ENCODE measurements around the gene IFTAP.

Gene IFTAP

DNA sequence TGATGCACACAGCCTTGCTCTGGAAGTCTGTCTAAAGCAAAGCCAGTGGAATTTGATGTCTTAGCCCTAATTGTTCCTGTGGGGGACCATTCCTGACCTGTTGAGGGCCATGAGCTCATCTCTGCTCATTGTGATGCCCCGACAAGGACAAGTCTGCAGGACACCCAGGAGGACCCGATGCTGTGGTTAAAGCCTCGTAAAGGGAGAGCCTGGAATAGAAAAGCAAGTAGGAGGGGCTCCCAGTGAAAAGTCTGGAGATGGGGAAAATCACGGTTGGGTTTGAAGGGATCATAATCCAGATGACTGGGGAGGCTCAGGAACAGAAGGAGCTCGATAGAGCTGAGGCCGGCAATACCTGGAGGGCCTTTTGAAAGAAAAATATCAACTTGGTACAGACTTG lies 102.2 kb downstream of the IFTAP start:
- DNase-seq (ENCODE audit: insufficient read length, low spot score) (no peak), FAIRE-seq (no peak)
- no peak for TF ChIP-seq POU2F2 (IDR thresholded peaks at IDR 0.05; ENCODE audit: low read depth, low read length)
- TF ChIP-seq PAX5 (IDR thresholded peaks at IDR 0.05; ENCODE audit: insufficient read depth, low read length, severe bottlenecking) = no peak
- TF ChIP-seq SPI1 (IDR thresholded peaks at IDR 0.05; ENCODE audit: low read depth, low read length) = no peak
- TF ChIP-seq POLR2AphosphoS5 (IDR thresholded peaks at IDR 0.05; ENCODE audit: low read depth, low read length) = no peak
- TF ChIP-seq POLR2A (IDR thresholded peaks at IDR 0.05; ENCODE audit: low read depth, low read length) = no peak
- no peak for TF ChIP-seq TAF1 (IDR thresholded peaks at IDR 0.05; ENCODE audit: low read depth, low read length)

DNA sequence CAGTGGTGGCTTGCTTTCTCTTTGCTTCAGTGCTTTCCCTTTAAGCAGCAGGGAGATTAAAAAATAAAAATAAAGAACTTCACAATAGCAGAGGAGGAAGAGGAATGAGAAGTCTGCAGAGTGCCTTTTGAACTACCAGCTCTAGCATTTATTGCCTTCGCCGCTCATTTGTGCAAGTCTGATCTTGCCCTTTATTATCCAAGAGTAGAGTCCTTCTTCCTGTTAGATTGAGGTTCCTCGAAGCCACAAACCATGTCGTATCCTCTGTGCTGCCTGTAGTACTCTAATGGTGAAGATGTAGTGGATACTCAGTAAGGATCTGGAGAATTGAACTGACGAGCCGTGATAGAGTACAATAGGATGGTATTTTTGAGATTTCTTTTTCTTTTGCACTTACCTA lies 105.0 kb downstream of the IFTAP start:
- TF ChIP-seq POU2F2 (IDR thresholded peaks at IDR 0.05; ENCODE audit: low read depth, low read length) = no peak
- no peak for TF ChIP-seq SPI1 (IDR thresholded peaks at IDR 0.05; ENCODE audit: low read depth, low read length)
- TF ChIP-seq TAF1 (IDR thresholded peaks at IDR 0.05; ENCODE audit: low read depth, low read length) = no peak
- no peak for TF ChIP-seq PAX5 (IDR thresholded peaks at IDR 0.05; ENCODE audit: insufficient read depth, low read length, severe bottlenecking)
- no peak for TF ChIP-seq POLR2A (IDR thresholded peaks at IDR 0.05; ENCODE audit: low read depth, low read length)
- no peak for TF ChIP-seq POLR2AphosphoS5 (IDR thresholded peaks at IDR 0.05; ENCODE audit: low read depth, low read length)
- FAIRE-seq (peak; percentile 20), DNase-seq (ENCODE audit: insufficient read length, low spot score) (no peak)

DNA sequence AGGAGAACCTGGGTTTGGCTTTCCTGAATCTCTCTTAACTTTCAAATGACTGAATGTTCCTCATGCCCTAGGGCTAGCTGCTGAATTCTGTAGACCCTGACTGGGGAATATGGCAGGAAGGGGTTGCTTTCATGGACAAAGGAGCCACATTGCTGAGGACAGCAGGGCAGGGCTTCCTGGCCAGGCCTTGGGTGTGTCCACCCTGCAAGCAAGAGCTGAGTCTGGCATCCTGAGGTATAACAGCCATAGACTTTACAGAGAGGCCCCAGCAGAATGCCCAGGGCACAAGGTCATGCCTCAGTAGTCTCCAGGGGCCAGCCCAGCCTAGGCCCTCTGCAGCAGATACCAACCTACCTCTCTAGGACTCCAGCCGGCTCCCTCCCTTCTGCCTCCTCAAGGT lies 105.9 kb downstream of the IFTAP start:
- DNase-seq (ENCODE audit: insufficient read length, low spot score) (no peak), FAIRE-seq (no peak)
- TF ChIP-seq POU2F2 (IDR thresholded peaks at IDR 0.05; ENCODE audit: low read depth, low read length) (no peak), SPI1 (IDR thresholded peaks at IDR 0.05; ENCODE audit: low read depth, low read length) (no peak), POLR2A (IDR thresholded peaks at IDR 0.05; ENCODE audit: low read depth, low read length) (no peak), POLR2AphosphoS5 (IDR thresholded peaks at IDR 0.05; ENCODE audit: low read depth, low read length) (no peak), PAX5 (IDR thresholded peaks at IDR 0.05; ENCODE audit: insufficient read depth, low read length, severe bottlenecking) (no peak), TAF1 (IDR thresholded peaks at IDR 0.05; ENCODE audit: low read depth, low read length) (no peak)

DNA sequence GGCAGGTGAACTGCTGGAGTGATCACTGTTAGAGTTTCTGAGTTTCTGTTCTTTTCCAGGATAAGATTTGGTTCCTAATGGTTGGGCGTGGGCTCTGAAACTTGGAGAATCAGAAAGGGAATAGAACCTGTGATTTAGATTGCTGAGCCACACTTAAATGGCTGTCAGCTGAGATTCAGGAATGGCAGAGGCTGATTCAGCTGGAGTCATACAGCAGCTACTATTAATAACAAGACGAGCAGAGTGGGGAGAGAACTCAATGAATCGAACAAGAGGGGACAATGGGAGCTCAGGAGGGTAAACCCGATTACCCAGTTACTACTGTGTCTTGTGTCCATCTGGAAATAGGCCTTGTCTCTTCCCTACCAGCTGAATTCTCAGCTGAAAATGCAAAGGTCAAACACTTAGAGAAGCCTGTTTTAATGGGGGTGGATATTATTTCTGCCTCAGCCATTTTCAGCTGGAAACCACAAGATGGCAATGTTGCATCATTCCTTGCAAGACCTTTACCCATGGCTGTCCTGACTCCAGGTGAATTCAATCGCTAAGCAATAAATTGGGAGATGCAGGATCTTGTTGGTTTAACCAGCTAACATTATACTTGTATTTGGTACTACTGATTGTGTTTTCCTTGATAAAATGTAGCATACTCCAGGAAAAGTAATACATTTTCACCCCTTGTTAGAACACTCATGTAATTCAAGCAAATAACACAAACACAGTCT lies 108.2 kb downstream of the IFTAP start:
- TF ChIP-seq TAF1 (IDR thresholded peaks at IDR 0.05; ENCODE audit: low read depth, low read length) (no peak), PAX5 (IDR thresholded peaks at IDR 0.05; ENCODE audit: insufficient read depth, low read length, severe bottlenecking) (no peak), POLR2AphosphoS5 (IDR thresholded peaks at IDR 0.05; ENCODE audit: low read depth, low read length) (no peak), POLR2A (IDR thresholded peaks at IDR 0.05; ENCODE audit: low read depth, low read length) (no peak), POU2F2 (IDR thresholded peaks at IDR 0.05; ENCODE audit: low read depth, low read length) (no peak)
- DNase-seq (ENCODE audit: insufficient read length, low spot score) (peak; percentile 29), FAIRE-seq (peak; percentile 94)

DNA sequence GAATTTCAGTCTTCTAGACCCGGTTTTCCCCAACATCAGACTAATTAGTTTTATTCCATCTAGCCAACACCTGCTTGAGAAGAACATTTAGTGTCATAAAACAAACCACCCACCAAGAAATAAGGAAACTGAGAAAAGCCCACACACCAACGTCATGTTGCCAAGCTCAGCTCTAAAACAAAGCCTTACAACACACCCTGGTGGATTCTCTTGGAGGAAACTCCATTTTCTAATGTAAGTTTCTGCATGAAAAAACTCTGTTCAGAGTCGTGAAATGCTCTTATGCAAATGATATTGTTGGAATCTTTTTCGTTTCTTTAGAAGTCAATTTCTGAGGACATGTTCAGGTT lies 108.7 kb downstream of the IFTAP start:
- TF ChIP-seq PAX5 (IDR thresholded peaks at IDR 0.05; ENCODE audit: insufficient read depth, low read length, severe bottlenecking) (peak; percentile 8), SPI1 (IDR thresholded peaks at IDR 0.05; ENCODE audit: low read depth, low read length) (no peak), POU2F2 (IDR thresholded peaks at IDR 0.05; ENCODE audit: low read depth, low read length) (peak; percentile 24; the same call in 1 of the 2 replicates)
- DNase-seq (ENCODE audit: insufficient read length, low spot score) (no peak), FAIRE-seq (no peak)

Data from GM12891 (cell line).